WERI-Rb-1 (cell line): Measurements from ENCODE around the gene PREPL.

ENCODE experiments used
- DNase-seq: peaks from one replicate; pipeline ENCODE4 v3.0.0-alpha.2; 2020
- H3K27ac ChIP-seq: fragments of 250-450 bp; sonication (Bioruptor Pico); 2 replicates; pipeline ENCODE4 v1.5.1; 2020; ENCODE audit warnings: mild to moderate bottlenecking, moderate library complexity
- H3K27me3 ChIP-seq: fragments of 250-450 bp; sonication (Bioruptor Pico); 2 replicates; pipeline ENCODE4 v1.5.1; 2021; ENCODE audit warnings: mild to moderate bottlenecking, low read depth, moderate library complexity; ENCODE audit not compliant: insufficient read depth, severe bottlenecking
- H3K36me3 ChIP-seq: fragments of 250-450 bp; sonication (Bioruptor Pico); 2 replicates; pipeline ENCODE4 v1.5.1; 2020; ENCODE audit warnings: mild to moderate bottlenecking, moderate library complexity
- H3K4me3 ChIP-seq: 2 replicates; pipeline ENCODE4 v1.5.1; 2011; ENCODE audit warnings: low read depth, mild to moderate bottlenecking, control low read depth, low read length
- H3K9me3 ChIP-seq: fragments of 250-450 bp; sonication (Bioruptor Pico); 2 replicates; pipeline ENCODE4 v1.5.1; 2021; ENCODE audit warnings: mild to moderate bottlenecking, moderate library complexity; ENCODE audit not compliant: severe bottlenecking
- CTCF ChIP-seq: IDR thresholded peaks from 2 replicates; pipeline ENCODE4 v1.5.1; 2011; ENCODE audit warnings: low read depth, mild to moderate bottlenecking, control low read depth, inconsistent platforms, low read length

The PREPL gene

GRCh38 chr2:44283116-44283666 lies 78.1 kb downstream of the PREPL start:
- H3K27me3 ChIP-seq, result no peaks in the 10 kb centered on the region
- no peak for TF ChIP-seq CTCF
- DNase-seq, result no peak
- no peak overlapping the region for H3K27ac ChIP-seq
- no peaks in the 10 kb centered on the region for H3K36me3 ChIP-seq
- no peak overlapping the region for H3K4me3 ChIP-seq
- H3K9me3 ChIP-seq, result no peaks in the 10 kb centered on the region

- Histone ChIP-seq H3K27ac (no peak overlapping the region), H3K4me3 (no peak overlapping the region)
- no peak for TF ChIP-seq CTCF
Observed at GRCh38 chr2:44280869-44281268, 80.4 kb downstream of the PREPL start.

GRCh38 chr2:44277541-44277940 lies 83.8 kb downstream of the PREPL start:
- peaks cover under 1% of the 10 kb centered on the region for H3K9me3 ChIP-seq
- TF ChIP-seq CTCF, result no peak
- H3K36me3 ChIP-seq, result no peaks in the 10 kb centered on the region
- DNase-seq, result no peak
- H3K27me3 ChIP-seq, result no peaks in the 10 kb centered on the region
- H3K27ac ChIP-seq, result no peak overlapping the region
- H3K4me3 ChIP-seq, result no peak overlapping the region

More at GRCh38 chr2:44280869-44281268, 80.4 kb downstream of the PREPL start:
- H3K9me3 ChIP-seq, result no peaks in the 10 kb centered on the region
- DNase-seq, result no peak
- no peaks in the 10 kb centered on the region for H3K27me3 ChIP-seq
- H3K36me3 ChIP-seq, result no peaks in the 10 kb centered on the region

- DNase-seq, result no peak
- H3K9me3 ChIP-seq, result peaks cover 6% of the 10 kb centered on the region
- no peak overlapping the region for H3K27ac ChIP-seq
- no peak for TF ChIP-seq CTCF
- H3K4me3 ChIP-seq, result no peak overlapping the region
- no peaks in the 10 kb centered on the region for H3K27me3 ChIP-seq
- H3K36me3 ChIP-seq, result no peaks in the 10 kb centered on the region
Observed at GRCh38 chr2:44275927-44276303, 85.4 kb downstream of the PREPL start.

GRCh38 chr2:44273596-44273995 lies 87.7 kb downstream of the PREPL start:
- DNase-seq, result no peak
- H3K9me3 ChIP-seq, result peaks cover 6% of the 10 kb centered on the region
- no peak overlapping the region for H3K4me3 ChIP-seq
- no peak for TF ChIP-seq CTCF
- no peaks in the 10 kb centered on the region for H3K36me3 ChIP-seq
- no peak overlapping the region for H3K27ac ChIP-seq
- H3K27me3 ChIP-seq, result no peaks in the 10 kb centered on the region

- no peaks in the 10 kb centered on the region for H3K36me3 ChIP-seq
- no peaks in the 10 kb centered on the region for H3K27me3 ChIP-seq
- no peak for DNase-seq
- no peak overlapping the region for H3K27ac ChIP-seq
- no peak for TF ChIP-seq CTCF
- H3K9me3 ChIP-seq, result peaks cover 6% of the 10 kb centered on the region
- no peak overlapping the region for H3K4me3 ChIP-seq
Observed at GRCh38 chr2:44273076-44273475, 88.2 kb downstream of the PREPL start.
